Measurements from ENCODE around the gene PNLIPRP2.

DNA sequence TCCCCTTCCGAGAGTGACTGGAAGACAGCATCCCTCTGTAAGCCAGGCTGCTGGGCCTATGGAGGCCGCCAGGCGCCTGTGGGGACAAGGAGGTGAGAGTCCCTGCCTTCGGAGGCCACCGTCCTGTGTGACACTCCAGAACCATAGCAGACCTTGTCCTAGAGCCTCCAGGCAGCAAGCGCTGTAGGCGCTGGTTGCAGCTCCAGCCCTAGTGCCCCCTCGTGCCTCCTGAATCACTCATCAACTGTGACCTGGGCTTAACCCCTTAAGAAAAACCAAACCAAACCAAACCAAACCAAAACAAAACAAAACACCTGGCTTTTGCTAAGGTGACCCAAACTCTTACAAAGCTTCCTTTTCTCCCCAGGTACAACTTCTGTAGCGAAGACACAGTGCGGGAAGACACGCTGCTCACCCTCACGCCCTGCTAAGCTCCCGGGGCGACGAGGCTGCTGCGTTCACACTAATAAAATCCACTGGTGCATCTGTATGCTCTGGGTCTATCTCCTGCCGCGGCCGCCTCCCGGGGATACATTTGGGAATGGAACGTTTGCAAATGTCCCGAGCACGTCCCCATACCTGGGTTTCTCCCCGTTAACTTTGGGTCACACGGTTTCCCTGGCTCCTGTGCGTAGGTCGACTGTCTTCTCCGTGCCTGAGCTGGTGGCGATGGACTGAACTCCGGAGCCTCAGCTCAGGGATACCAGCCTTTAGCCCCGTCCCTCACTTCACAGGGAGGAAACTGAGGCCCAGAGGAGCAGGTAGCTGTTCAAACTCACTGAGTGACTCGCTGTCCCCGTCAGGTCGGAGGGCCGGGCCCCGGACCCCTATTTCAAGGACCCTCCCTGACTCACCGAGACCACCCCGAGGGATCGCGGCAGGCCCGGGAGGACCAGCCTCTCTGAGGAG, 11.8 kb upstream of the PNLIPRP2 start:
- TF ChIP-seq EZH2phosphoT487 (conservative IDR thresholded peaks at IDR 0.05; ENCODE audit: low read length): no peak
- TF ChIP-seq, protein P1, sequence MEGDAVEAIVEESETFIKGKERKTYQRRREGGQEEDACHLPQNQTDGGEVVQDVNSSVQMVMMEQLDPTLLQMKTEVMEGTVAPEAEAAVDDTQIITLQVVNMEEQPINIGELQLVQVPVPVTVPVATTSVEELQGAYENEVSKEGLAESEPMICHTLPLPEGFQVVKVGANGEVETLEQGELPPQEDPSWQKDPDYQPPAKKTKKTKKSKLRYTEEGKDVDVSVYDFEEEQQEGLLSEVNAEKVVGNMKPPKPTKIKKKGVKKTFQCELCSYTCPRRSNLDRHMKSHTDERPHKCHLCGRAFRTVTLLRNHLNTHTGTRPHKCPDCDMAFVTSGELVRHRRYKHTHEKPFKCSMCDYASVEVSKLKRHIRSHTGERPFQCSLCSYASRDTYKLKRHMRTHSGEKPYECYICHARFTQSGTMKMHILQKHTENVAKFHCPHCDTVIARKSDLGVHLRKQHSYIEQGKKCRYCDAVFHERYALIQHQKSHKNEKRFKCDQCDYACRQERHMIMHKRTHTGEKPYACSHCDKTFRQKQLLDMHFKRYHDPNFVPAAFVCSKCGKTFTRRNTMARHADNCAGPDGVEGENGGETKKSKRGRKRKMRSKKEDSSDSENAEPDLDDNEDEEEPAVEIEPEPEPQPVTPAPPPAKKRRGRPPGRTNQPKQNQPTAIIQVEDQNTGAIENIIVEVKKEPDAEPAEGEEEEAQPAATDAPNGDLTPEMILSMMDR (IDR thresholded peaks at IDR 0.05; ENCODE audit: insufficient read depth, low read length, poor library complexity, severe bottlenecking): no peak
